A549 (cell line): ENCODE measurements around the gene PDE4D. TPM values are rescaled to one million over a fixed set of nuclear protein-coding genes. Genes with fewer than 3 reads are reported as not detected.
A peak's percentile ranks its signal among the peaks of the same experiment; 100 is the strongest.

ENCODE experiments used
- ATAC-seq, 2 experiments: fragments of 200-7000 bp in 1 of 2; fragments of >200 bp in 1 of 2; cut with Nextera tagmentation in 1 of 2; cut with Tn5 transposase in 1 of 2; 3 replicates each; pipeline versions ENCODE4 v1.8.0 to v1.9.1; 2018 to 2020; ENCODE audit warnings: mild to moderate bottlenecking in 1 of 2, moderate library complexity in 1 of 2
- CTCF ChIA-PET: fragments of 300-600 bp; sonication (Branson Sonifier 250); formaldehyde crosslinking; extraction: SDS; loops from one replicate; lab custom pipeline; 2021; ENCODE audit warnings: antibody characterized with exemption, inconsistent platforms; lab: Yijun Ruan, JAX
- POLR2A ChIA-PET: fragments of 350-600 bp; formaldehyde crosslinking; extraction: SDS; loops from one replicate; lab custom pipeline; 2021; ENCODE audit warnings: antibody characterized with exemption, inconsistent platforms; lab: Yijun Ruan, JAX
- DNase-seq, 2 experiments: peaks; one replicate each; pipeline versions ENCODE4 v3.0.0 to v3.0.0-alpha.2; 2011 to 2016; ENCODE audit warnings: low read depth in 1 of 2, low spot score in 1 of 2
- FAIRE-seq: peaks from 2 replicates; lab custom pipeline; 2011; peaks lifted over from hg19 to GRCh38; lab: Jason Lieb, UNC
- H3K27ac ChIP-seq, 2 experiments: fragments of >200 bp; sonication (Bioruptor Twin); formaldehyde crosslinking; 3 replicates each; pipeline ENCODE4 v1.5.1; 2016 to 2017
- H3K4me1 ChIP-seq: fragments of >200 bp; sonication (Bioruptor Twin); formaldehyde crosslinking; 3 replicates; pipeline ENCODE4 v1.6.1; 2016
- H3K4me2 ChIP-seq: fragments of >200 bp; sonication (Bioruptor Twin); formaldehyde crosslinking; 3 replicates; pipeline ENCODE4 v1.6.1; 2016
- H3K4me3 ChIP-seq: fragments of >200 bp; sonication (Bioruptor Twin); formaldehyde crosslinking; 3 replicates; pipeline ENCODE4 v1.5.1; 2016
- H3K9me3 ChIP-seq: fragments of >200 bp; sonication (Bioruptor Twin); formaldehyde crosslinking; 3 replicates; pipeline ENCODE4 v1.6.1; 2016
- CEBPB ChIP-seq, 2 experiments: fragments of >200 bp in 1 of 2; sonication (Bioruptor Twin) in 1 of 2; formaldehyde crosslinking in 1 of 2; IDR thresholded peaks; 2 replicates each; pipeline ENCODE4 v1.6.1; 2012 to 2016
- CHD2 ChIP-seq: fragments of 150-350 bp; IDR thresholded peaks from 2 replicates; pipeline ENCODE4 v1.6.1; 2014; ENCODE audit warnings: low read length; ENCODE audit not compliant: partially characterized antibody
- CHD4 ChIP-seq: fragments of 200-600 bp; sonication (generic); IDR thresholded peaks from 2 replicates; pipeline ENCODE4 v1.6.1; 2016; ENCODE audit warnings: antibody characterized with exemption, mild to moderate bottlenecking, borderline replicate concordance
- EHF ChIP-seq: fragments of 250-450 bp; sonication (Bioruptor Pico); IDR thresholded peaks from 2 replicates; pipeline ENCODE4 v1.5.0; 2020; ENCODE audit warnings: mild to moderate bottlenecking
- EP300 ChIP-seq, 2 experiments: fragments of >200 bp; sonication (Bioruptor Twin); formaldehyde crosslinking; IDR thresholded peaks; 2 replicates in 1 of 2; 3 replicates in 1 of 2; pipeline ENCODE4 v1.6.1; 2016 to 2017
- ESRRA ChIP-seq: fragments of 150-350 bp; IDR thresholded peaks from 2 replicates; pipeline ENCODE4 v1.6.1; 2014; ENCODE audit warnings: mild to moderate bottlenecking, low read length, borderline replicate concordance
- FOXS1 ChIP-seq: fragments of 250-450 bp; sonication (Bioruptor Pico); IDR thresholded peaks from 2 replicates; pipeline ENCODE4 v1.5.0; 2020; ENCODE audit warnings: mild to moderate bottlenecking, moderate library complexity
- HDAC2 ChIP-seq: fragments of 200-600 bp; sonication (generic); IDR thresholded peaks from 2 replicates; pipeline ENCODE4 v1.6.1; 2016
- HEYL ChIP-seq: fragments of 250-450 bp; sonication (Bioruptor Pico); IDR thresholded peaks from 2 replicates; pipeline ENCODE4 v1.8.0; 2021; ENCODE audit warnings: mild to moderate bottlenecking, moderate library complexity
- HOXB13 ChIP-seq: fragments of 250-450 bp; sonication (Bioruptor Pico); IDR thresholded peaks from 2 replicates; pipeline ENCODE4 v1.5.0; 2020; ENCODE audit warnings: low read depth, mild to moderate bottlenecking, moderate library complexity
- HOXB5 ChIP-seq: fragments of 250-450 bp; sonication (Bioruptor Pico); IDR thresholded peaks from 2 replicates; pipeline ENCODE4 v1.5.0; 2020; ENCODE audit warnings: mild to moderate bottlenecking, moderate library complexity
- JUNB ChIP-seq: fragments of >200 bp; sonication (Bioruptor Twin); formaldehyde crosslinking; IDR thresholded peaks from 2 replicates; pipeline ENCODE4 v1.6.1; 2016
- MAFK ChIP-seq: fragments of 450-650 bp; IDR thresholded peaks from 2 replicates; pipeline ENCODE4 v1.6.1; 2014; ENCODE audit not compliant: partially characterized antibody
- MYC ChIP-seq: IDR thresholded peaks from 2 replicates; pipeline ENCODE4 v1.6.1; 2012; ENCODE audit warnings: mild to moderate bottlenecking, inconsistent platforms, low read length, improper control_type of control experiment, borderline replicate concordance
- POLR2A ChIP-seq: IDR thresholded peaks from 2 replicates; pipeline ENCODE4 v1.6.1; 2012; ENCODE audit warnings: mild to moderate bottlenecking, low read length
- RAD21 ChIP-seq, 2 experiments: fragments of >200 bp in 1 of 2; sonication (Bioruptor Twin) in 1 of 2; formaldehyde crosslinking in 1 of 2; IDR thresholded peaks in 1 of 2; conservative IDR thresholded peaks in 1 of 2; 2 replicates in 1 of 2; 3 replicates in 1 of 2; pipeline ENCODE4 v1.6.1; 2012 to 2018; ENCODE audit warnings: inconsistent platforms in 1 of 2
- RCOR1 ChIP-seq: fragments of 150-350 bp; IDR thresholded peaks from 2 replicates; pipeline ENCODE4 v1.6.1; 2014; ENCODE audit warnings: antibody characterized with exemption, low read length, low read depth
- RFX5 ChIP-seq: fragments of 450-650 bp; IDR thresholded peaks from 2 replicates; pipeline ENCODE4 v1.7.1; 2014; ENCODE audit warnings: antibody characterized with exemption, mild to moderate bottlenecking, moderate library complexity
- SREBF2 ChIP-seq: fragments of 450-650 bp; IDR thresholded peaks from 2 replicates; pipeline ENCODE4 v1.6.1; 2014; ENCODE audit warnings: mild to moderate bottlenecking, moderate library complexity
- TFCP2L1 ChIP-seq: fragments of 250-450 bp; sonication (Bioruptor Pico); IDR thresholded peaks from 2 replicates; pipeline ENCODE4 v1.5.0; 2021; ENCODE audit warnings: mild to moderate bottlenecking
- ZC3H11A ChIP-seq: fragments of 450-650 bp; IDR thresholded peaks from 2 replicates; pipeline ENCODE4 v1.6.1; 2014; ENCODE audit warnings: antibody characterized with exemption, mild to moderate bottlenecking
- WGBS: methylation state at CpG from one replicate; pipeline ENCODE4 v1.1.6; 2017; ENCODE audit errors: missing lambda C conversion rate; 5-methylcytosine and 5-hydroxymethylcytosine counted together
- polyA plus RNA-seq, 4 experiments: library from polyadenylated mRNA; depleted of rRNA in 3 of 4; stranded (reverse); fragments of >200 nt; fragmentation: RNase III in 1 of 4; extraction: RNeasy Plus Mini Kit Qiagen cat#74134 plus additional on column Dnase treatment in 1 of 4; gene quantifications; 2 replicates in 3 of 4; 3 replicates in 1 of 4; pipeline ENCODE4 v1.2.3, GENCODE V29; 2011 to 2017
- TF ChIP-seq, protein P1 (sequence below): fragments of 150-350 bp; IDR thresholded peaks from 2 replicates; pipeline ENCODE4 v1.6.1; 2014; ENCODE audit warnings: low read depth, mild to moderate bottlenecking, low read length
- TF ChIP-seq, protein P2 (sequence below): fragments of 450-650 bp; IDR thresholded peaks from 2 replicates; pipeline ENCODE4 v1.6.1; 2014; ENCODE audit warnings: antibody characterized with exemption
- TF ChIP-seq, protein P3 (sequence below): IDR thresholded peaks from 2 replicates; pipeline ENCODE4 v1.6.1; 2012
- TF ChIP-seq, protein P4 (sequence below): fragments of 250-450 bp; sonication (Bioruptor Pico); IDR thresholded peaks from 2 replicates; pipeline ENCODE4 v1.5.0; 2021; ENCODE audit warnings: mild to moderate bottlenecking, moderate library complexity, borderline replicate concordance

The PDE4D gene
- polyA plus RNA-seq, 2 of the 4 experiments (the other 2 are of a cell fraction): 74.0 to 213 TPM

DNA sequence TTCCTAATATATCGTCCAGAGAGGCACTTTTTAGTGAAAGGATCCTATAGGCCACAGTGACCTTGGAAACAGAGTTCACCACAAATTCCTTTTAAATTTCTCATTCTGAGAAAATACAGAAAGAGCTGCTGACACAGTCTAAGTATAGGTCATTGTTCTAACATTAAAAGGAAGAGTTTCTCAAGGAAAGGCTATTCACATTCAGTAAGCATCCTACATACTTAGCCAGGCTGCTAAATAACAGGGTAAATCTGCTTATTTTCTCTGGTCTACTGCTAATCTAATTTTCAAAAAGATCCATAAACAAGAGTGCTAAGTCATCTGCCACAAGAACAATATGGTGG, 313.7 kb downstream of the PDE4D start:
- Histone ChIP-seq H3K4me2 (peak overlapping the region; percentile 86), H3K4me3 (no peak overlapping the region), H3K4me1 (peaks cover 85% of the 10 kb centered on the region), H3K27ac (peak overlapping the region; percentile 83 to 89), H3K9me3 (no peaks in the 10 kb centered on the region)
- ChIA-PET CTCF (interaction anchor here (1.0 to 2.0 kb wide), 2 partner anchors 21 to 73 kb away, joined by 3 to 4 read pairs; no protein-coding TSS in a partner anchor), POLR2A (no interaction called here)
- no peak for ATAC-seq
- FAIRE-seq: no peak
- DNase-seq: no peak
- TF ChIP-seq CHD4 (no peak), RCOR1 (no peak), EP300 (IDR thresholded peaks at IDR 0.05) (no peak), MAFK (no peak), HDAC2 (no peak), CHD2 (no peak), EHF (CRISPR knock-in tag) (no peak), CEBPB (IDR thresholded peaks at IDR 0.05) (no peak), ZC3H11A (no peak), RAD21 (conservative IDR thresholded peaks at IDR 0.05 in 1 of 2, IDR thresholded peaks at IDR 0.05 in 1 of 2) (no peak)
- TF ChIP-seq, protein P1, sequence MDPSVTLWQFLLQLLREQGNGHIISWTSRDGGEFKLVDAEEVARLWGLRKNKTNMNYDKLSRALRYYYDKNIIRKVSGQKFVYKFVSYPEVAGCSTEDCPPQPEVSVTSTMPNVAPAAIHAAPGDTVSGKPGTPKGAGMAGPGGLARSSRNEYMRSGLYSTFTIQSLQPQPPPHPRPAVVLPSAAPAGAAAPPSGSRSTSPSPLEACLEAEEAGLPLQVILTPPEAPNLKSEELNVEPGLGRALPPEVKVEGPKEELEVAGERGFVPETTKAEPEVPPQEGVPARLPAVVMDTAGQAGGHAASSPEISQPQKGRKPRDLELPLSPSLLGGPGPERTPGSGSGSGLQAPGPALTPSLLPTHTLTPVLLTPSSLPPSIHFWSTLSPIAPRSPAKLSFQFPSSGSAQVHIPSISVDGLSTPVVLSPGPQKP: no peak
- TF ChIP-seq, protein P2, sequence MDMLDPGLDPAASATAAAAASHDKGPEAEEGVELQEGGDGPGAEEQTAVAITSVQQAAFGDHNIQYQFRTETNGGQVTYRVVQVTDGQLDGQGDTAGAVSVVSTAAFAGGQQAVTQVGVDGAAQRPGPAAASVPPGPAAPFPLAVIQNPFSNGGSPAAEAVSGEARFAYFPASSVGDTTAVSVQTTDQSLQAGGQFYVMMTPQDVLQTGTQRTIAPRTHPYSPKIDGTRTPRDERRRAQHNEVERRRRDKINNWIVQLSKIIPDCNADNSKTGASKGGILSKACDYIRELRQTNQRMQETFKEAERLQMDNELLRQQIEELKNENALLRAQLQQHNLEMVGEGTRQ: no peak
- WGBS: 16% methylated on average over 1 of the region's 1 CpG

DNA sequence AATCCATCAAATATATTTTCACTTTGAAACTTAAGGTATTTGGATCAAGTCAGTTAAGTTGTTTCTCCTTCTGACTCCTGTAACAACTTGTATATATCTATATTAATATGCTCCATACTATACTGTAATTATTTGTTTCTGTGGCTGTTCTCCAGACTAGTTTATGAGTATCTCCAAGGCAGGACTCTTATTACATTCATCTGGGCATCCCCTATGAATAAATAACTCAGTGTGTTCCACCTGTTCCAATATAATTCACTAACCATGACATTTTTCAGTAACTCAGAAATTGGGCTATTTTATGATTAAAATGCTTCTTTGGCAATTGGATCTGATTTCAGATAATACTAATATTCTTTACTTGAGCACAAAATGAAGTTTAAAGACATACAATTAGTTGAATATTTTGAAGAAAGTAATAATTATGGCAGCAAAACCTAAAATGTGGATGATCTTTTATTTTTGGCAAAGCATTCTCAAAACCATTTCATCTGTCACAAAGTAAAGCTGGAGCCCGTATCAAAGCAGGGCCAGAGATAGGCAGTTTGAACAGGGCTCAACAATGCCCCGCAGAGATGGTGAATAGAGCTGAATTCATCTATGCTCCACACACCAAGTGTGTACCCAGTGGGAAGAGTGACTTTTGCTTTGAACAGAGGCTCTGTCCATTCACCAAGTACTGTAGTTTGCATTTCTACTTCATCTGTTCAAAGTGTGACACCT, 314.3 kb downstream of the PDE4D start:
- FAIRE-seq (no peak), ATAC-seq (peak in 1 of 2 experiments; percentile 24; a peak in 2 of 6 replicates), DNase-seq (no peak)
- TF ChIP-seq HOXB13 (CRISPR knock-in tag): no peak
- TF ChIP-seq SREBF2: no peak
- no peak for TF ChIP-seq POLR2A
- TF ChIP-seq TFCP2L1: no peak
- TF ChIP-seq, protein P3, sequence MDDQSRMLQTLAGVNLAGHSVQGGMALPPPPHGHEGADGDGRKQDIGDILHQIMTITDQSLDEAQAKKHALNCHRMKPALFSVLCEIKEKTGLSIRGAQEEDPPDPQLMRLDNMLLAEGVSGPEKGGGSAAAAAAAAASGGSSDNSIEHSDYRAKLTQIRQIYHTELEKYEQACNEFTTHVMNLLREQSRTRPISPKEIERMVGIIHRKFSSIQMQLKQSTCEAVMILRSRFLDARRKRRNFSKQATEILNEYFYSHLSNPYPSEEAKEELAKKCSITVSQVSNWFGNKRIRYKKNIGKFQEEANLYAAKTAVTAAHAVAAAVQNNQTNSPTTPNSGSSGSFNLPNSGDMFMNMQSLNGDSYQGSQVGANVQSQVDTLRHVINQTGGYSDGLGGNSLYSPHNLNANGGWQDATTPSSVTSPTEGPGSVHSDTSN: no peak
- no peak for TF ChIP-seq ESRRA
- no peak for TF ChIP-seq CHD2
- no peak for TF ChIP-seq RAD21 (conservative IDR thresholded peaks at IDR 0.05 in 1 of 2, IDR thresholded peaks at IDR 0.05 in 1 of 2)
- no peaks in the 10 kb centered on the region for H3K9me3 ChIP-seq
- peak overlapping the region; percentile 86 for H3K4me2 ChIP-seq
- H3K27ac ChIP-seq: peak overlapping the region; percentile 83 to 89
- ChIA-PET CTCF (interaction anchor here (1.0 to 2.0 kb wide), 2 partner anchors 21 to 73 kb away, joined by 3 to 4 read pairs; no protein-coding TSS in a partner anchor), POLR2A (no interaction called here)
- 36% methylated on average over 2 of the region's 2 CpGs for WGBS
- peak overlapping the region; percentile 6; the same call in 1 of the 3 replicates for H3K4me3 ChIP-seq
- H3K4me1 ChIP-seq: peaks cover 90% of the 10 kb centered on the region

DNA sequence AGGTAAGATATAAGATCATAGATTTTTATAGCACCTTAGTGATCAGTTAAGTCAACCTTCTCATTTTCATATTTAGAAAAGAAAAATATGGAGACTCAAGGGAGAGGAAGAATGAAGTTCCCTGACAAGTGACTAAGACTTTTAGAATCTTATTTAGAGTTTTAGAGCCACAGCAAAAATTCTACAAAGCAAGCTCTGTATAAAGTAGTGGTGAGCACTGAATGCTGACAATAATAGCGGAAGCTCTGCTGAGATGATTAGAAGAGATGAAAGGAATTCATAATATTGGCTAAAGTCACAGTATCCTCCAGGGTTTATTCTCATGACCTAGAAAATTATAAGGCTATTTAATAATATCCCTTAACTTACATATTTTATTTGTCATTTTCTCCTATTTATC, 316.0 kb downstream of the PDE4D start:
- Histone ChIP-seq H3K4me1 (peaks cover 89% of the 10 kb centered on the region), H3K9me3 (no peaks in the 10 kb centered on the region), H3K27ac (peak overlapping the region; percentile 68 to 89), H3K4me3 (no peak overlapping the region), H3K4me2 (peak overlapping the region; percentile 86)
- DNase-seq (no peak), ATAC-seq (no peak), FAIRE-seq (peak; percentile 56)
- ChIA-PET CTCF (interaction anchor here (1.4 kb wide), 1 partner anchor 10 kb away, joined by 4 read pairs; no protein-coding TSS in a partner anchor), POLR2A (no interaction called here)
- 80% methylated on average over 1 of the region's 1 CpG for WGBS
- TF ChIP-seq POLR2A (no peak), FOXS1 (no peak), HOXB5 (CRISPR knock-in tag) (no peak), MYC (no peak), RFX5 (no peak), JUNB (no peak), HEYL (CRISPR knock-in tag) (no peak)
- TF ChIP-seq, protein P4, sequence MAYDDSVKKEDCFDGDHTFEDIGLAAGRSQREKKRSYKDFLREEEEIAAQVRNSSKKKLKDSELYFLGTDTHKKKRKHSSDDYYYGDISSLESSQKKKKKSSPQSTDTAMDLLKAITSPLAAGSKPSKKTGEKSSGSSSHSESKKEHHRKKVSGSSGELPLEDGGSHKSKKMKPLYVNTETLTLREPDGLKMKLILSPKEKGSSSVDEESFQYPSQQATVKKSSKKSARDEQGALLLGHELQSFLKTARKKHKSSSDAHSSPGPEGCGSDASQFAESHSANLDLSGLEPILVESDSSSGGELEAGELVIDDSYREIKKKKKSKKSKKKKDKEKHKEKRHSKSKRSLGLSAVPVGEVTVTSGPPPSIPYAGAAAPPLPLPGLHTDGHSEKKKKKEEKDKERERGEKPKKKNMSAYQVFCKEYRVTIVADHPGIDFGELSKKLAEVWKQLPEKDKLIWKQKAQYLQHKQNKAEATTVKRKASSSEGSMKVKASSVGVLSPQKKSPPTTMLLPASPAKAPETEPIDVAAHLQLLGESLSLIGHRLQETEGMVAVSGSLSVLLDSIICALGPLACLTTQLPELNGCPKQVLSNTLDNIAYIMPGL (CRISPR knock-in tag): no peak
